Measurements from ENCODE around the gene FLAD1. TPM values are rescaled to one million over a fixed set of nuclear protein-coding genes. Genes with fewer than 3 reads are reported as not detected.
A peak's percentile ranks its signal among the peaks of the same experiment; 100 is the strongest.

FLAD1 gene
- total RNA-seq, 1 donor from 2014 or later: 28.7 TPM

- H3K36me3 Mint-ChIP-seq (ENCODE audit: low read depth): peaks cover 3% of the 10 kb centered on the region
- H3K27ac Mint-ChIP-seq (ENCODE audit: unreplicated experiment): no peak overlapping the region
- H3K4me1 Mint-ChIP-seq (ENCODE audit: low read depth): peaks cover 56% of the 10 kb centered on the region
- no peak for TF ChIP-seq CTCF (IDR thresholded peaks at IDR 0.05)
- H3K9me3 Mint-ChIP-seq (ENCODE audit: low read depth): no peaks in the 10 kb centered on the region
- no peaks in the 10 kb centered on the region for H3K27me3 Mint-ChIP-seq (ENCODE audit: low read depth)
- no peak for DNase-seq (ENCODE audit: low spot score)
- H3K4me3 Mint-ChIP-seq (ENCODE audit: unreplicated experiment): no peak overlapping the region
Observed at GRCh38 chr1:154958036-154958435, 25.1 kb upstream of the FLAD1 start.

GRCh38 chr1:154958681-154959425, 24.3 kb upstream of the FLAD1 start:
- DNase-seq (ENCODE audit: low spot score): peak; percentile 66
- peaks cover 60% of the 10 kb centered on the region for H3K4me1 Mint-ChIP-seq (ENCODE audit: low read depth)

GRCh38 chr1:154959426-154959780, 23.7 kb upstream of the FLAD1 start:
- DNase-seq (ENCODE audit: low spot score): peak; percentile 48
- Mint-ChIP-seq H3K4me1 (ENCODE audit: low read depth) (peaks cover 61% of the 10 kb centered on the region), H3K27me3 (ENCODE audit: low read depth) (no peaks in the 10 kb centered on the region), H3K36me3 (ENCODE audit: low read depth) (peaks cover 9% of the 10 kb centered on the region), H3K9me3 (ENCODE audit: low read depth) (no peaks in the 10 kb centered on the region), H3K4me3 (ENCODE audit: unreplicated experiment) (no peak overlapping the region), H3K27ac (ENCODE audit: unreplicated experiment) (no peak overlapping the region)
- TF ChIP-seq CTCF (IDR thresholded peaks at IDR 0.05): no peak

More at GRCh38 chr1:154958681-154959425, 24.3 kb upstream of the FLAD1 start:
- no peak for TF ChIP-seq CTCF (IDR thresholded peaks at IDR 0.05)
- Mint-ChIP-seq H3K9me3 (ENCODE audit: low read depth) (no peaks in the 10 kb centered on the region), H3K27ac (ENCODE audit: unreplicated experiment) (no peak overlapping the region), H3K4me3 (ENCODE audit: unreplicated experiment) (no peak overlapping the region), H3K36me3 (ENCODE audit: low read depth) (peaks cover 7% of the 10 kb centered on the region), H3K27me3 (ENCODE audit: low read depth) (no peaks in the 10 kb centered on the region)

- DNase-seq (ENCODE audit: low spot score): no peak
- H3K27ac Mint-ChIP-seq (ENCODE audit: unreplicated experiment): peak overlapping the region; percentile 80
- no peaks in the 10 kb centered on the region for H3K9me3 Mint-ChIP-seq (ENCODE audit: low read depth)
- TF ChIP-seq CTCF (IDR thresholded peaks at IDR 0.05): no peak
- H3K27me3 Mint-ChIP-seq (ENCODE audit: low read depth): no peaks in the 10 kb centered on the region
- H3K36me3 Mint-ChIP-seq (ENCODE audit: low read depth): peaks cover 12% of the 10 kb centered on the region
- H3K4me1 Mint-ChIP-seq (ENCODE audit: low read depth): peaks cover 50% of the 10 kb centered on the region
- peak overlapping the region; percentile 84 for H3K4me3 Mint-ChIP-seq (ENCODE audit: unreplicated experiment)
Observed at GRCh38 chr1:154960446-154961136, 22.6 kb upstream of the FLAD1 start.

GRCh38 chr1:154961207-154962155, 21.7 kb upstream of the FLAD1 start, which contains the start of gene PYGO2:
PYGO2 (minus strand) TSS chr1:154961782; CDS start chr1:154961576, 206 bp downstream.
- peak; percentile 88 for TF ChIP-seq CTCF (IDR thresholded peaks at IDR 0.05)
- peak within 1 kb of the TSS; percentile 80 for H3K27ac Mint-ChIP-seq (ENCODE audit: unreplicated experiment)
- H3K4me1 Mint-ChIP-seq (ENCODE audit: low read depth): peaks cover 41% of the 10 kb centered on the region
- H3K36me3 Mint-ChIP-seq (ENCODE audit: low read depth): peaks cover 14% of the 10 kb centered on the region
- H3K4me3 Mint-ChIP-seq (ENCODE audit: unreplicated experiment): peak within 1 kb of the TSS; percentile 84
- no peaks in the 10 kb centered on the region for H3K9me3 Mint-ChIP-seq (ENCODE audit: low read depth)
- no peaks in the 10 kb centered on the region for H3K27me3 Mint-ChIP-seq (ENCODE audit: low read depth)
- DNase-seq (ENCODE audit: low spot score): peak; percentile 95
